ENCODE data around the gene MEIS1. TPM values are rescaled to one million over a fixed set of nuclear protein-coding genes. Genes with fewer than 3 reads are reported as not detected.

The MEIS1 gene
- total RNA-seq, 1 experiment from 2014 or later, result 0.66 TPM

GRCh38 chr2:66534461-66534860, 99.5 kb downstream of the MEIS1 start:
- no peak overlapping the region for H2BK15ac ChIP-seq (ENCODE audit: low read depth, low read length)
- no peak overlapping the region for H3K18ac ChIP-seq (ENCODE audit: insufficient read length, low read depth, low read length)
- no peaks in the 10 kb centered on the region; the same call in 1 of the 2 replicates for H3K4me1 ChIP-seq (ENCODE audit: insufficient read depth, low read length)
- no peak for DNase-seq
- H2BK20ac ChIP-seq (ENCODE audit: low read depth, low read length, poor library complexity, severe bottlenecking), result no peak overlapping the region
- no peak overlapping the region for H4K5ac ChIP-seq (ENCODE audit: insufficient read length, low read depth, low read length)
- H4K8ac ChIP-seq (replicated peaks; ENCODE audit: insufficient read length, low read depth, low read length), result no peak overlapping the region
- H3K9me3 ChIP-seq (ENCODE audit: control insufficient read depth, low read depth, low read length), result no peaks in the 10 kb centered on the region
- no peak overlapping the region for H4K91ac ChIP-seq (ENCODE audit: insufficient read length, low read depth, low read length)
- H3K14ac ChIP-seq (ENCODE audit: insufficient read depth, low read length), result no peak overlapping the region
- H3K9ac ChIP-seq (ENCODE audit: extremely low read depth, insufficient read length, low read length), result no peak overlapping the region
- no peak overlapping the region for H2AK5ac ChIP-seq (ENCODE audit: insufficient read length, low read length)
- H2BK12ac ChIP-seq (ENCODE audit: insufficient read length, low read depth, low read length), result no peak overlapping the region
- H3K9me3 Mint-ChIP-seq, result no peaks in the 10 kb centered on the region
- H3K56ac ChIP-seq (ENCODE audit: insufficient read length, low read depth, low read length), result no peak overlapping the region
- no peaks in the 10 kb centered on the region for H3K27me3 Mint-ChIP-seq (ENCODE audit: low read depth)
- WGBS (ENCODE audit: extremely low coverage, insufficient read length, low lambda C conversion rate), result no CpG with 5 or more reads among the region's 4 CpGs
- H3T11ph ChIP-seq (ENCODE audit: low read length), result no peak overlapping the region
- H2BK120ac ChIP-seq (ENCODE audit: low read depth, low read length, poor library complexity, severe bottlenecking), result no peak overlapping the region
- no peak overlapping the region for H3K27ac Mint-ChIP-seq
- no peaks in the 10 kb centered on the region for H3K27me3 ChIP-seq (ENCODE audit: insufficient read depth, low read length)
- H3K4me2 ChIP-seq (ENCODE audit: insufficient read depth, insufficient read length, low read length), result no peak overlapping the region
- no peak overlapping the region for H3K27ac ChIP-seq (ENCODE audit: insufficient read length, low read depth, low read length)
- H3K36me3 Mint-ChIP-seq (ENCODE audit: insufficient read depth in 1 of 3, low read depth in 3 of 3), result no peaks in the 10 kb centered on the region
- H2BK5ac ChIP-seq (ENCODE audit: insufficient read length, low read length), result no peak overlapping the region
- no peak for TF ChIP-seq CTCF (conservative IDR thresholded peaks at IDR 0.05)
- H3K4me3 Mint-ChIP-seq, result no peak overlapping the region
- peaks cover 3% of the 10 kb centered on the region for H3K23me2 ChIP-seq (ENCODE audit: insufficient read length, low read depth, low read length, poor library complexity, severe bottlenecking)
- no peaks in the 10 kb centered on the region for H4K20me1 ChIP-seq (ENCODE audit: control insufficient read depth, insufficient read depth, insufficient read length)
- H3K4me1 Mint-ChIP-seq, result peaks cover 13 to 20% of the 10 kb centered on the region in 2 experiments
- no peak overlapping the region for H3K23ac ChIP-seq (ENCODE audit: insufficient read length, low read depth, low read length)
- no peak overlapping the region for H2AFZ ChIP-seq (ENCODE audit: low read length)
- no peaks in the 10 kb centered on the region for H3K79me2 ChIP-seq (ENCODE audit: insufficient read depth, low read length)
- H3K4ac ChIP-seq (ENCODE audit: low read depth, low read length), result no peak overlapping the region
- no peaks in the 10 kb centered on the region for H3K79me1 ChIP-seq (ENCODE audit: insufficient read depth, low read depth, low read length, poor library complexity, severe bottlenecking)

Data from H9 (cell line).